GM18511 (cell line): ENCODE measurements around the gene OR51G1.

Experiments used
- ATAC-seq: cut with Tn5 transposase; IDR thresholded peaks from one replicate; pipeline ENCODE4 v1.9.1; 2021; ENCODE audit warnings: mild to moderate bottlenecking, moderate library complexity; ENCODE audit not compliant: unreplicated experiment

The OR51G1 gene

GRCh38 chr11:4881188-4881587 lies 43.0 kb downstream of the OR51G1 start:
- ATAC-seq, result no peak
